HepG2 (cell line): ENCODE data around the gene MAN2A2. TPM values are rescaled to one million over a fixed set of nuclear protein-coding genes. Genes with fewer than 3 reads are reported as not detected.

Source experiments
- ATAC-seq: fragments of 200-7000 bp; cut with Tn5 transposase; 3 replicates; pipeline ENCODE4 v1.9.1; 2020; ENCODE audit warnings: mild to moderate bottlenecking, moderate library complexity
- BruUV-seq: library from RNA; stranded (reverse); fragments of 400-500 nt; replicated peaks from 2 replicates; lab custom pipeline; 2021; lab: Mats Ljungman, UMichigan
- CTCF ChIA-PET: fragments of 300-600 bp; formaldehyde crosslinking; extraction: SDS; loops from one replicate; lab custom pipeline; 2021; ENCODE audit warnings: low total read pairs, inconsistent platforms, low intra/inter-chr PET ratio; lab: Yijun Ruan, JAX
- POLR2A ChIA-PET: fragments of 350-600 bp; sonication (Branson Sonifier 250); formaldehyde crosslinking; loops from one replicate; lab custom pipeline; 2020; ENCODE audit warnings: antibody characterized with exemption, inconsistent platforms; lab: Yijun Ruan, JAX
- DNase-seq: peaks from one replicate; pipeline ENCODE4 v3.0.0-alpha.2; 2015; ENCODE audit warnings: low spot score
- FAIRE-seq: peaks from 3 replicates; lab custom pipeline; 2011; peaks lifted over from hg19 to GRCh38; lab: Jason Lieb, UNC
- H2AFZ ChIP-seq: one replicate; pipeline ENCODE4 v1.6.1; 2011; ENCODE audit warnings: low read length, inconsistent platforms
- H3K27ac ChIP-seq: fragments of 300-600 bp; 3 replicates; pipeline ENCODE4 v1.8.0; 2011; ENCODE audit warnings: mixed run types, mild to moderate bottlenecking, mixed read lengths, low read length, inconsistent platforms; ENCODE audit not compliant: insufficient read depth; ENCODE audit errors: extremely low read length
- H3K27me3 ChIP-seq, 2 experiments: fragments of 200-600 bp in 1 of 2; 2 replicates in 1 of 2; 3 replicates in 1 of 2; pipeline versions ENCODE4 v1.6.0 to v1.8.0; 2011; ENCODE audit warnings: low read length in 2 of 2, mild to moderate bottlenecking in 2 of 2, moderate library complexity in 2 of 2, inconsistent platforms in 1 of 2; ENCODE audit not compliant: insufficient read depth in 2 of 2, control insufficient read depth in 1 of 2
- H3K36me3 ChIP-seq, 2 experiments: fragments of 200-600 bp in 1 of 2; replicated peaks in 1 of 2; 2 replicates in 1 of 2; 3 replicates in 1 of 2; pipeline versions ENCODE4 v1.5.1 to v1.8.0; 2011; ENCODE audit warnings: low read length in 2 of 2, inconsistent platforms in 1 of 2; ENCODE audit not compliant: insufficient read depth in 2 of 2, control insufficient read depth in 1 of 2
- H3K4me1 ChIP-seq: 2 replicates; pipeline ENCODE4 v1.5.1; 2012; ENCODE audit warnings: low read length, inconsistent platforms; ENCODE audit not compliant: insufficient read depth
- H3K4me2 ChIP-seq: 2 replicates; pipeline ENCODE4 v1.6.0; 2011; ENCODE audit warnings: low read depth, low read length, inconsistent platforms
- H3K4me3 ChIP-seq, 3 experiments: fragments of 200-600 bp in 1 of 3; sonication (generic), shearing (Covaris generic) in 1 of 3; replicated peaks in 1 of 3; 2 replicates each; pipeline ENCODE4 v1.5.1; 2011 to 2016; ENCODE audit warnings: low read length in 3 of 3, inconsistent platforms in 2 of 3, low read depth in 2 of 3, mild to moderate bottlenecking in 2 of 3, control low read depth in 1 of 3, mixed read lengths in 1 of 3; ENCODE audit not compliant: insufficient read depth in 1 of 3
- H3K79me2 ChIP-seq: one replicate; pipeline ENCODE4 v1.6.1; 2011; ENCODE audit warnings: low read length, inconsistent platforms; ENCODE audit not compliant: insufficient read depth
- H3K9ac ChIP-seq: 2 replicates; pipeline ENCODE4 v1.6.0; 2011; ENCODE audit warnings: mild to moderate bottlenecking, low read depth, low read length, inconsistent platforms; ENCODE audit not compliant: insufficient read depth
- H3K9me3 ChIP-seq: 2 replicates; pipeline ENCODE4 v1.5.1; 2012; ENCODE audit warnings: mild to moderate bottlenecking, low read length
- H4K20me1 ChIP-seq: 2 replicates; pipeline ENCODE4 v1.6.0; 2011; ENCODE audit warnings: inconsistent platforms, mild to moderate bottlenecking, low read length, moderate library complexity; ENCODE audit not compliant: insufficient read depth
- ARID3A ChIP-seq: IDR thresholded peaks from 2 replicates; pipeline ENCODE4 v1.6.1; 2012; ENCODE audit warnings: low read depth, low read length, improper control_type of control experiment
- CBFB ChIP-seq: sonication (generic); formaldehyde crosslinking; IDR thresholded peaks from 2 replicates; pipeline ENCODE4 v1.4.0; 2020; ENCODE audit warnings: missing genetic modification reagents
- CREB3 ChIP-seq: sonication (generic); formaldehyde crosslinking; IDR thresholded peaks from 2 replicates; pipeline ENCODE4 v1.5.0; 2020; ENCODE audit warnings: missing genetic modification reagents
- CSRNP1 ChIP-seq: sonication (generic); formaldehyde crosslinking; IDR thresholded peaks from 2 replicates; pipeline ENCODE4 v1.8.1; 2023; ENCODE audit warnings: mild to moderate bottlenecking, missing genetic modification reagents
- KLF12 ChIP-seq: sonication (generic); formaldehyde crosslinking; IDR thresholded peaks from 2 replicates; pipeline ENCODE4 v1.4.0; 2020; ENCODE audit warnings: missing genetic modification reagents, borderline replicate concordance
- NONO ChIP-seq, 2 experiments: fragments of 450-650 bp in 1 of 2; sonication (generic) in 1 of 2; formaldehyde crosslinking in 1 of 2; IDR thresholded peaks in 1 of 2; conservative IDR thresholded peaks in 1 of 2; 2 replicates each; pipeline versions ENCODE4 v1.6.1 to v1.8.0; 2017 to 2022; ENCODE audit warnings: mild to moderate bottlenecking in 1 of 2, missing genetic modification reagents in 1 of 2, moderate library complexity in 1 of 2
- NR2F1 ChIP-seq, 2 experiments: fragments of 450-650 bp in 1 of 2; formaldehyde crosslinking in 1 of 2; IDR thresholded peaks; 2 replicates each; pipeline versions ENCODE4 v1.5.0 to v1.6.1; 2016 to 2020; ENCODE audit warnings: mild to moderate bottlenecking in 1 of 2, missing compliant biosample characterization in 1 of 2, missing genetic modification reagents in 1 of 2, moderate library complexity in 1 of 2
- RFX3 ChIP-seq: IDR thresholded peaks from 2 replicates; pipeline ENCODE4 v1.6.1; 2016; ENCODE audit warnings: missing biosample characterization, missing genetic modification reagents
- SRF ChIP-seq: IDR thresholded peaks from 2 replicates; pipeline ENCODE4 v1.6.1; 2011; ENCODE audit warnings: mild to moderate bottlenecking, low read depth, low read length, moderate library complexity
- STAT6 ChIP-seq: sonication (generic); formaldehyde crosslinking; IDR thresholded peaks from 2 replicates; pipeline ENCODE4 v1.4.0; 2020; ENCODE audit warnings: missing genetic modification reagents, mild to moderate bottlenecking, borderline replicate concordance
- WIZ ChIP-seq: sonication (generic); formaldehyde crosslinking; IDR thresholded peaks from 2 replicates; pipeline ENCODE4 v1.5.1; 2020; ENCODE audit warnings: mild to moderate bottlenecking, missing genetic modification reagents
- ZBTB38 ChIP-seq: sonication (generic); formaldehyde crosslinking; IDR thresholded peaks from 2 replicates; pipeline ENCODE4 v1.5.1; 2020; ENCODE audit warnings: mild to moderate bottlenecking, missing genetic modification reagents
- ZFP36L1 ChIP-seq: sonication (generic); formaldehyde crosslinking; IDR thresholded peaks from 2 replicates; pipeline ENCODE4 v1.8.0; 2022; ENCODE audit warnings: mild to moderate bottlenecking, missing genetic modification reagents, moderate library complexity
- ZNF180 ChIP-seq: sonication (generic); formaldehyde crosslinking; IDR thresholded peaks from 2 replicates; pipeline ENCODE4 v1.4.0; 2020; ENCODE audit warnings: low read depth, missing genetic modification reagents, borderline replicate concordance
- ZNF331 ChIP-seq: sonication (generic); formaldehyde crosslinking; IDR thresholded peaks from 2 replicates; pipeline ENCODE4 v1.4.0; 2020; ENCODE audit warnings: missing genetic modification reagents
- ZNF614 ChIP-seq: IDR thresholded peaks from 2 replicates; pipeline ENCODE4 v1.6.1; 2018; ENCODE audit warnings: missing biosample characterization, missing genetic modification reagents, inconsistent platforms, borderline replicate concordance
- ZSCAN12 ChIP-seq: sonication (generic); formaldehyde crosslinking; IDR thresholded peaks from 2 replicates; pipeline ENCODE4 v1.9.0; 2021; ENCODE audit warnings: mild to moderate bottlenecking, missing genetic modification reagents
- WGBS: methylation state at CpG from one replicate; pipeline ENCODE4 v1.1.6; 2017; ENCODE audit warnings: low lambda C conversion rate; 5-methylcytosine and 5-hydroxymethylcytosine counted together
- in situ Hi-C: cut with HindIII; loops from 2 replicates; pipeline ENCODE4 v1.10.0; 2017; ENCODE audit warnings: low pct_unique_long_range_greater_than_20kb; ENCODE audit not compliant: extremely low pct_ligation_motif_present
- intact Hi-C: fragments of 100-400 bp; cut with micrococcal nuclease; formaldehyde crosslinking; loops from one replicate; pipeline ENCODE4 v1.10.0; 2022; ENCODE audit not compliant: unreplicated experiment
- polyA plus RNA-seq, 8 experiments: library from polyadenylated mRNA; depleted of rRNA in 3 of 8; stranded (reverse) in 7 of 8; unstranded in 1 of 8; fragments of >200 nt; fragmentation: Illumina TruSeq in 4 of 8; extraction: Trizol in 4 of 8; gene quantifications; 2 replicates each; pipeline versions ENCODE4 v1.2.1 to v1.2.3, GENCODE V29; 2011 to 2016; ENCODE audit warnings: low read depth in 4 of 8, missing spikeins in 1 of 8, mixed read lengths in 1 of 8; ENCODE audit not compliant: insufficient read depth in 1 of 8
- total RNA-seq, 5 experiments: library from RNA; depleted of rRNA; stranded (reverse); fragments of >200 nt; fragmentation: Illumina TruSeq; extraction: Trizol; gene quantifications; 2 replicates each; pipeline ENCODE4 v1.2.3, GENCODE V29; 2016; ENCODE audit warnings: low read depth in 1 of 5

The MAN2A2 gene
- total and polyA plus RNA-seq, 2 of the 13 experiments (the other 11 are each of a cell fraction or from before 2014, with no cell fraction given), result 17.5 to 51.5 TPM

GRCh38 chr15:90914305-90915080 is 11.4 kb downstream of the MAN2A2 start:
- intact Hi-C loops, result no loop called here
- no peak for FAIRE-seq
- Histone ChIP-seq H3K4me3 (no peak overlapping the region), H3K4me2 (no peak overlapping the region), H3K9ac (no peak overlapping the region), H3K4me1 (no peaks in the 10 kb centered on the region), H3K27ac (no peak overlapping the region), H3K9me3 (no peaks in the 10 kb centered on the region), H3K79me2 (no peaks in the 10 kb centered on the region), H4K20me1 (no peaks in the 10 kb centered on the region), H3K27me3 (no peaks in the 10 kb centered on the region), H2AFZ (no peak overlapping the region), H3K36me3 (peaks cover 34 to 80% of the 10 kb centered on the region in 2 experiments; a peak in 4 of 5 replicates)
- DNase-seq, result no peak
- ChIA-PET CTCF (no interaction called here), POLR2A (interaction anchor here (0.9 kb wide), 1 partner anchor 11 kb away, joined by 3 read pairs; no protein-coding TSS in a partner anchor)
- 97% methylated on average over 19 of the region's 22 CpGs for WGBS
- BruUV-seq, result no TSS peak
- in situ Hi-C loops, result no loop called here
- no peak for ATAC-seq
- no peak for TF ChIP-seq ZSCAN12
- no peak for TF ChIP-seq KLF12 (CRISPR knock-in tag)
- TF ChIP-seq ZFP36L1 (CRISPR knock-in tag), result no peak
- TF ChIP-seq NR2F1 (CRISPR knock-in tag; IDR thresholded peaks at IDR 0.05), result no peak
- no peak for TF ChIP-seq CBFB
- no peak for TF ChIP-seq ZNF331 (CRISPR knock-in tag)
- TF ChIP-seq NONO (IDR thresholded peaks at IDR 0.05), result no peak
- no peak for TF ChIP-seq NONO (CRISPR knock-in tag; conservative IDR thresholded peaks at IDR 0.05)
- TF ChIP-seq ZBTB38, result no peak
- no peak for TF ChIP-seq STAT6
- no peak for TF ChIP-seq SRF
- no peak for TF ChIP-seq RFX3 (CRISPR knock-in tag)
- TF ChIP-seq CSRNP1 (CRISPR knock-in tag), result no peak
- no peak for TF ChIP-seq ZNF180 (CRISPR knock-in tag)
- TF ChIP-seq WIZ (CRISPR knock-in tag), result no peak
- no peak for TF ChIP-seq ZNF614 (CRISPR knock-in tag)
- no peak for TF ChIP-seq CREB3 (CRISPR knock-in tag)
- TF ChIP-seq ARID3A, result no peak
